Gastrocnemius medialis (tissue), 4 donors: ENCODE results near the gene SLC35F5.

Experiments
- CTCF ChIP-seq, 5 experiments: fragments of 450-650 bp in 3 of 5; fragments of 200-600 bp in 2 of 5; sonication (generic) in 2 of 5; IDR thresholded peaks in 4 of 5; conservative IDR thresholded peaks in 1 of 5; 1 replicate in 4 of 5; 2 replicates in 1 of 5; pipeline ENCODE4 v1.5.1; 2016 to 2019; ENCODE audit warnings: antibody characterized with exemption in 5 of 5, mild to moderate bottlenecking in 3 of 5, moderate library complexity in 3 of 5
- POLR2A ChIP-seq, 2 donors: fragments of 450-650 bp; IDR thresholded peaks; one replicate each; pipeline ENCODE4 v1.6.1; 2017; ENCODE audit warnings: antibody characterized with exemption in 2 of 2, mild to moderate bottlenecking in 2 of 2, moderate library complexity in 2 of 2

GRCh38 chr2:113777371-113777770, 20.9 kb upstream of the SLC35F5 start:
- TF ChIP-seq CTCF (IDR thresholded peaks at IDR 0.05 in 4 of 5, conservative IDR thresholded peaks at IDR 0.05 in 1 of 5) (no peak), POLR2A (IDR thresholded peaks at IDR 0.05) (no peak)
